Measurements from ENCODE around the gene ASMTL. TPM values are rescaled to one million over a fixed set of nuclear protein-coding genes. Genes with fewer than 3 reads are reported as not detected.

The ASMTL gene
- total and polyA plus RNA-seq, 2 experiments from 2014 or later = 53.7 to 61.2 TPM

GRCh38 chrX:1393871-1394615, 58.7 kb downstream of the ASMTL start:
- no peak overlapping the region for H3K27ac ChIP-seq (ENCODE audit: low read depth)
- H3K4me2 ChIP-seq = peak overlapping the region; percentile 98
- peaks cover 16% of the 10 kb centered on the region for H3K4me1 ChIP-seq (ENCODE audit: insufficient read depth)
- H3K4me3 ChIP-seq = peak overlapping the region; percentile 100; the same call in 1 of the 2 replicates
- H2AFZ ChIP-seq = no peak overlapping the region
- no peaks in the 10 kb centered on the region for H3K9me2 ChIP-seq (ENCODE audit: insufficient read depth)
- H3F3A ChIP-seq (replicated peaks; ENCODE audit: low read depth) = peaks cover 26% of the 10 kb centered on the region
- Mint-ChIP-seq H3K27ac (peak overlapping the region; percentile 78), H3K4me1 (peaks cover 30% of the 10 kb centered on the region), H3K27me3 (ENCODE audit: insufficient read depth, low read depth, poor library complexity) (peaks cover 37% of the 10 kb centered on the region), H3K9me3 (peaks cover 11% of the 10 kb centered on the region; the same call in 2 of the 3 replicates), H3K4me3 (peak overlapping the region; percentile 93), H3K36me3 (ENCODE audit: low read depth) (peaks cover 63% of the 10 kb centered on the region)
- peaks cover 20% of the 10 kb centered on the region for H3K36me3 ChIP-seq (ENCODE audit: insufficient read depth)
- no peaks in the 10 kb centered on the region for H3K27me3 ChIP-seq (ENCODE audit: insufficient read depth)
- peaks cover 30% of the 10 kb centered on the region for H4K20me1 ChIP-seq (replicated peaks; ENCODE audit: insufficient read depth)
- ATAC-seq (no peak), DNase-seq (ENCODE audit: low spot score) (no peak)
- TF ChIP-seq ZNF114 (CRISPR knock-in tag; IDR thresholded peaks at IDR 0.05) (no peak), NANOG (IDR thresholded peaks at IDR 0.05; ENCODE audit: borderline replicate concordance) (no peak), CREB1 (CRISPR knock-in tag; IDR thresholded peaks at IDR 0.05; ENCODE audit: low read depth) (no peak), EZH2phosphoT487 (IDR thresholded peaks at IDR 0.05; ENCODE audit: unreplicated experiment) (no peak), JUNB (IDR thresholded peaks at IDR 0.05; ENCODE audit: unreplicated experiment) (no peak), STAT1 (IDR thresholded peaks at IDR 0.05; ENCODE audit: unreplicated experiment) (no peak), ZNF462 (CRISPR knock-in tag; IDR thresholded peaks at IDR 0.05) (no peak)
- H3K79me2 ChIP-seq (replicated peaks; ENCODE audit: insufficient read depth) = peaks cover 55% of the 10 kb centered on the region

Data from GM23338 (cell line).